Breast epithelium (tissue), 4 donors: Measurements from ENCODE around the gene CAMTA1. TPM values are rescaled to one million over a fixed set of nuclear protein-coding genes. Genes with fewer than 3 reads are reported as not detected.
"Not testable (repeated sequence)": the region's sequence is repeated elsewhere in the genome, so short reads cannot be mapped to it uniquely, and the experiment has no call there.

ENCODE experiments used
- DNase-seq, 2 donors: peaks; one replicate each; pipeline ENCODE4 v3.0.0-alpha.2; 2019; ENCODE audit warnings: low spot score in 2 of 2
- H3K27ac ChIP-seq, 2 donors: fragments of 200-600 bp; sonication (generic) in 1 of 2; one replicate each; pipeline ENCODE4 v1.5.1; 2016 to 2019; ENCODE audit warnings: mild to moderate bottlenecking in 1 of 2
- H3K27me3 ChIP-seq, 2 donors: fragments of 200-600 bp; sonication (generic) in 1 of 2; one replicate each; pipeline versions ENCODE4 v1.5.1 to v1.6.0; 2017 to 2019; ENCODE audit warnings: control low read depth in 1 of 2, mild to moderate bottlenecking in 1 of 2
- H3K36me3 ChIP-seq: fragments of 200-600 bp; one replicate; pipeline ENCODE4 v1.5.1; 2019
- H3K4me1 ChIP-seq, 2 donors: fragments of 200-600 bp; sonication (generic); one replicate each; pipeline ENCODE4 v1.5.1; 2016 to 2019; ENCODE audit warnings: control low read depth in 1 of 2
- H3K4me3 ChIP-seq, 3 donors: fragments of 200-600 bp; sonication (generic); 1 replicate in 2 of 3; 2 replicates in 1 of 3; pipeline ENCODE4 v1.5.1; 2016 to 2019; ENCODE audit warnings: mild to moderate bottlenecking in 3 of 3, moderate library complexity in 2 of 3
- H3K9me3 ChIP-seq, 2 donors: fragments of 200-600 bp; sonication (generic) in 1 of 2; one replicate each; pipeline ENCODE4 v1.5.1; 2016 to 2019; ENCODE audit warnings: control low read depth in 1 of 2
- POLR2A ChIP-seq: fragments of 450-650 bp; IDR thresholded peaks from one replicate; pipeline ENCODE4 v1.6.1; 2016; ENCODE audit warnings: antibody characterized with exemption, mild to moderate bottlenecking, moderate library complexity
- POLR2AphosphoS5 ChIP-seq, 3 donors: sonication (generic); formaldehyde crosslinking; IDR thresholded peaks; one replicate each; pipeline ENCODE4 v1.6.1; 2017; ENCODE audit warnings: antibody characterized with exemption in 3 of 3
- intact Hi-C: fragments of 100-400 bp; cut with DNase I; formaldehyde crosslinking; loops from one replicate; pipeline ENCODE4 v1.15.1; 2023; ENCODE audit warnings: low total_unique reads
- total RNA-seq, 3 donors: library from RNA; depleted of rRNA; stranded (reverse); fragments of >200 nt; gene quantifications; one replicate each; pipeline ENCODE4 v1.1.0, GENCODE V29; 2016
- TF ChIP-seq, protein P1 (sequence below), 3 donors: fragments of 450-650 bp; IDR thresholded peaks; one replicate each; pipeline ENCODE4 v1.5.1; 2016 to 2017; ENCODE audit warnings: antibody characterized with exemption in 3 of 3, mild to moderate bottlenecking in 3 of 3, moderate library complexity in 3 of 3

Gene CAMTA1
- total RNA-seq, 3 donors from 2014 or later: 53.4 to 84.0 (median 61.9) TPM

GRCh38 chr1:7140251-7140650 is 355.0 kb downstream of the CAMTA1 start:
- Histone ChIP-seq H3K4me3 (no peak overlapping the region), H3K27ac (no peak overlapping the region), H3K9me3 (no peaks in the 10 kb centered on the region), H3K27me3 (no peaks in the 10 kb centered on the region), H3K4me1 (no peaks in the 10 kb centered on the region), H3K36me3 (no peaks in the 10 kb centered on the region)
- DNase-seq: no peak
- intact Hi-C loops: no loop called here
- TF ChIP-seq POLR2A: no peak
- TF ChIP-seq, protein P1, sequence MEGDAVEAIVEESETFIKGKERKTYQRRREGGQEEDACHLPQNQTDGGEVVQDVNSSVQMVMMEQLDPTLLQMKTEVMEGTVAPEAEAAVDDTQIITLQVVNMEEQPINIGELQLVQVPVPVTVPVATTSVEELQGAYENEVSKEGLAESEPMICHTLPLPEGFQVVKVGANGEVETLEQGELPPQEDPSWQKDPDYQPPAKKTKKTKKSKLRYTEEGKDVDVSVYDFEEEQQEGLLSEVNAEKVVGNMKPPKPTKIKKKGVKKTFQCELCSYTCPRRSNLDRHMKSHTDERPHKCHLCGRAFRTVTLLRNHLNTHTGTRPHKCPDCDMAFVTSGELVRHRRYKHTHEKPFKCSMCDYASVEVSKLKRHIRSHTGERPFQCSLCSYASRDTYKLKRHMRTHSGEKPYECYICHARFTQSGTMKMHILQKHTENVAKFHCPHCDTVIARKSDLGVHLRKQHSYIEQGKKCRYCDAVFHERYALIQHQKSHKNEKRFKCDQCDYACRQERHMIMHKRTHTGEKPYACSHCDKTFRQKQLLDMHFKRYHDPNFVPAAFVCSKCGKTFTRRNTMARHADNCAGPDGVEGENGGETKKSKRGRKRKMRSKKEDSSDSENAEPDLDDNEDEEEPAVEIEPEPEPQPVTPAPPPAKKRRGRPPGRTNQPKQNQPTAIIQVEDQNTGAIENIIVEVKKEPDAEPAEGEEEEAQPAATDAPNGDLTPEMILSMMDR (IDR thresholded peaks at IDR 0.05): no peak
- no peak for TF ChIP-seq POLR2AphosphoS5 (IDR thresholded peaks at IDR 0.05)

DNA sequence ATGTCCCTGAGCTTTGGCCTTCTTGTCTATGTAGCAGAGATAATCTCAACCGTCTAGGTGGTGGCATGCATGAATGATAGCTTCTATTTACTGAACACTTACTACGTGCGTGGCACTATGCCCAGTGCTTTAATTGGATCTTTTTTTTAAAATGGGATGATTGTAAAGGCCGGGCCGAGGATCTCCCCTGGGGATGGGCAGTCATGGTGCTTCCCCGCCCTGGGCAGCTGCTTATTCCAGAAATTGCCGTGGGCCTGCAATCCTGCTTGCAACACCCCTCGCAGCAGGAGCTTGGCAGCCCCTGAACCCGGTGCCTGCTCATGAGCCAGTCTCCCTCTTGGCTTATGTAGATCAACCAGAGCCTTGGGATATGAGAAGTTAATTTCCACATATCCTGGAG is 360.7 kb downstream of the CAMTA1 start:
- intact Hi-C loops: no loop called here
- Histone ChIP-seq H3K9me3 (no peaks in the 10 kb centered on the region), H3K4me3 (no peak overlapping the region), H3K27me3 (no peaks in the 10 kb centered on the region), H3K4me1 (no peaks in the 10 kb centered on the region), H3K36me3 (no peaks in the 10 kb centered on the region), H3K27ac (no peak overlapping the region)
- no peak for DNase-seq
- TF ChIP-seq POLR2A (no peak), POLR2AphosphoS5 (IDR thresholded peaks at IDR 0.05) (no peak)
- TF ChIP-seq, protein P1 (IDR thresholded peaks at IDR 0.05): no peak

DNA sequence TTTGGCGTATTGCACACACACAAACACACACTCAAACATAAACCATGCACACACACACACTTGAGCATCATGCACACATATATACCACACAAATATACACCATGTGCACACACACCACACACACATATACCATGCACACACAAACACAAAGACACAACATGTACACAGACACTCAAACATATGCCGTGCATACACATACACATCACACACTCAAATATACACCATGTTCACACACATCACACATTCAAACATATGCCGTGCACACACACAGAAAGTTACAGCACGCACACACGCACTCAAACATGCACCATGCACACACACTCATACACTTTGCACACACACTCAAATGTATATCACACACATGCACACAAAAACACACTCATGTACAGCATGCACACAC is 361.5 kb downstream of the CAMTA1 start:
- TF ChIP-seq, protein P1 (IDR thresholded peaks at IDR 0.05): no peak
- TF ChIP-seq POLR2AphosphoS5 (IDR thresholded peaks at IDR 0.05): no peak
- TF ChIP-seq POLR2A: no peak
- DNase-seq: no peak
- H3K36me3 ChIP-seq: no peaks in the 10 kb centered on the region
- H3K4me1 ChIP-seq: no peaks in the 10 kb centered on the region
- no peaks in the 10 kb centered on the region for H3K27me3 ChIP-seq
- H3K4me3 ChIP-seq: no peak overlapping the region
- intact Hi-C loops: no loop called here
- H3K27ac ChIP-seq: no peak overlapping the region
- no peaks in the 10 kb centered on the region for H3K9me3 ChIP-seq

GRCh38 chr1:7147581-7148282 is 362.5 kb downstream of the CAMTA1 start:
- DNase-seq, H3K4me1 ChIP-seq, H3K4me3 ChIP-seq, H3K9me3 ChIP-seq, H3K36me3 ChIP-seq, H3K27ac ChIP-seq, intact Hi-C loops, H3K27me3 ChIP-seq: not testable (repeated sequence)

DNA sequence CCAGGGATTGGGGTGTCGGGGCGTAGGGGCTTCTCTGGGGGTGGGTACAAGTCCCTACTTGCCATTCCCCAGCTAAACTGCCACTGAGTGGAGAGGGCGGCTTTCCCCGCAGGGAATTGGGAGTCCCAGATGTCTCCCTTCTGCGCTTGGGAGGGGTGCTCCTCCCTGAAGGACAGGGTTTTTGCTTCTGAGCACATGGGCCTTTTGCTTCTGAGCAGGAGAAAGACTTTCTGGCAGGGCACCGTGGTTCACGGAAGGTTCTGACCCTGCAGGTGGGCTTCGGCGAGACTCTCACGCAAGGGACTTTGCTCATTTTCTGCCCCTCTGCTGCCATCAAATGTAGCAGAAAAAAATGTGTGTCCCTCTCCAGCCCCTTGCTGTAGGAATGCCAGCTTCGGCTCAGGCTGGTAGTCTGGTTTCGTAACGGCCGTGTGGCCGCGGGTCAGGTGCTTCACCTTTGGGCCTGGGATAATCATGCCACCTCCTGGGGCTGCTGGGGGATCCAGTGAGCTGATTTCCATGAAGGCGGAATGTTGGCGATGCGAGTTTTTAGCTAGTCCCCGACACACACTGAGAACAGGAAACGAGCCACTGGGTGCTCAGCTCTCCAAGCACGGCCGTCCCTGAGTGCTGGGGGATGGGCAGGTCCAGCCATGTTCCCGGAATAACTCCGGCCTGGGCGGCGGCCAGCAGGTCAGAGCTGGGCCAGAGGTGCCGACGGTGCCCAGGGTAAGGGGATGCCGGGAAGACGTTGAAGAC is 364.0 kb downstream of the CAMTA1 start:
- TF ChIP-seq POLR2A: no peak
- TF ChIP-seq POLR2AphosphoS5 (IDR thresholded peaks at IDR 0.05): no peak
- TF ChIP-seq, protein P1 (IDR thresholded peaks at IDR 0.05): no peak
- Histone ChIP-seq H3K4me1 (no peaks in the 10 kb centered on the region), H3K9me3 (no peaks in the 10 kb centered on the region), H3K36me3 (no peaks in the 10 kb centered on the region), H3K27ac (peak overlapping the region in 1 of 2 donors; percentile 14), H3K4me3 (peak overlapping the region in 1 of 3 donors; percentile 36), H3K27me3 (no peaks in the 10 kb centered on the region)
- DNase-seq: peak in 1 of 2 donors; percentile 58
- intact Hi-C loops: no loop called here
